GM19099 (cell line): ENCODE results near the gene ZBTB46.
A peak's percentile ranks its signal among the peaks of the same experiment; 100 is the strongest.

Experiments
- POLR2A ChIP-seq: IDR thresholded peaks from 3 replicates; pipeline ENCODE4 v1.6.1; 2011; ENCODE audit warnings: low read depth; ENCODE audit not compliant: insufficient read length; ENCODE audit errors: extremely low read depth

Gene ZBTB46

GRCh38 chr20:63706027-63706695, 124.9 kb downstream of the ZBTB46 start:
- TF ChIP-seq POLR2A: no peak

- TF ChIP-seq POLR2A: no peak
Observed at GRCh38 chr20:63705232-63706026, 125.6 kb downstream of the ZBTB46 start.

- no peak for TF ChIP-seq POLR2A
Observed at GRCh38 chr20:63704749-63705117, 126.3 kb downstream of the ZBTB46 start.

- TF ChIP-seq POLR2A: no peak
Observed at GRCh38 chr20:63703976-63704748, 126.9 kb downstream of the ZBTB46 start.

- TF ChIP-seq POLR2A: no peak
Observed at GRCh38 chr20:63703471-63703975, 127.5 kb downstream of the ZBTB46 start.

- peak; percentile 12 for TF ChIP-seq POLR2A
Observed at GRCh38 chr20:63702751-63703470, 128.2 kb downstream of the ZBTB46 start.

- TF ChIP-seq POLR2A: no peak
Observed at GRCh38 chr20:63702036-63702665, 128.9 kb downstream of the ZBTB46 start.

GRCh38 chr20:63701329-63702035, 129.6 kb downstream of the ZBTB46 start:
- TF ChIP-seq POLR2A: no peak

- no peak for TF ChIP-seq POLR2A
Observed at GRCh38 chr20:63701051-63701328, 130.1 kb downstream of the ZBTB46 start.

- peak; percentile 13 for TF ChIP-seq POLR2A
Observed at GRCh38 chr20:63700199-63701050, 130.6 kb downstream of the ZBTB46 start.

- TF ChIP-seq POLR2A: no peak
Observed at GRCh38 chr20:63699466-63700198, 131.4 kb downstream of the ZBTB46 start.

- no peak for TF ChIP-seq POLR2A
Observed at GRCh38 chr20:63698739-63699465, 132.2 kb downstream of the ZBTB46 start.
